ENCODE results near the gene OR10R2.
"Not testable (repeated sequence)": the region's sequence is repeated elsewhere in the genome, so short reads cannot be mapped to it uniquely, and the experiment has no call there.

The OR10R2 gene

GRCh38 chr1:158471920-158472319 is at the start of gene OR10R2:
OR10R2 (plus strand) TSS chr1:158472220; CDS start chr1:158472326, 106 bp downstream.
- no peak for DNase-seq (ENCODE audit: low read depth)

GRCh38 chr1:158425027-158425426 is 47.0 kb upstream of the OR10R2 start:
- no peak for DNase-seq (ENCODE audit: low read depth)

GRCh38 chr1:158426137-158426536 is 45.9 kb upstream of the OR10R2 start, which contains the start of gene OR10K2:
OR10K2 (minus strand) TSS chr1:158426237; CDS start chr1:158420866, 5,371 bp downstream.
- DNase-seq (ENCODE audit: low read depth), result no peak

GRCh38 chr1:158430163-158430562 is 41.9 kb upstream of the OR10R2 start:
- DNase-seq (ENCODE audit: low read depth), result not testable (repeated sequence)

GRCh38 chr1:158434741-158435140 is 37.3 kb upstream of the OR10R2 start:
- DNase-seq (ENCODE audit: low read depth), result no peak

- DNase-seq (ENCODE audit: low read depth), result no peak
Observed at GRCh38 chr1:158445376-158445775, 26.6 kb upstream of the OR10R2 start.

- DNase-seq (ENCODE audit: low read depth), result no peak
Observed at GRCh38 chr1:158454537-158454936, 17.5 kb upstream of the OR10R2 start.

- DNase-seq (ENCODE audit: low read depth), result no peak
Observed at GRCh38 chr1:158457246-158457645, 14.8 kb upstream of the OR10R2 start.

GRCh38 chr1:158458263-158458662 is 13.8 kb upstream of the OR10R2 start:
- no peak for DNase-seq (ENCODE audit: low read depth)

GRCh38 chr1:158461534-158461933 is 10.5 kb upstream of the OR10R2 start, which contains the start of gene OR10K1:
OR10K1 (plus strand) TSS chr1:158461834; CDS start chr1:158465562, 3,728 bp downstream.
- DNase-seq (ENCODE audit: low read depth), result no peak

GRCh38 chr1:158485455-158485854 is 13.4 kb downstream of the OR10R2 start:
- no peak for DNase-seq (ENCODE audit: low read depth)

GRCh38 chr1:158491316-158491715 is 19.3 kb downstream of the OR10R2 start:
- no peak for DNase-seq (ENCODE audit: low read depth)

- no peak for DNase-seq (ENCODE audit: low read depth)
Observed at GRCh38 chr1:158493054-158493453, 21.0 kb downstream of the OR10R2 start.

GRCh38 chr1:158494796-158495195 is 22.8 kb downstream of the OR10R2 start:
- no peak for DNase-seq (ENCODE audit: low read depth)

GRCh38 chr1:158496374-158496773 is 24.4 kb downstream of the OR10R2 start:
- DNase-seq (ENCODE audit: low read depth), result no peak

- DNase-seq (ENCODE audit: low read depth), result no peak
Observed at GRCh38 chr1:158506369-158506987, 34.5 kb downstream of the OR10R2 start.

GRCh38 chr1:158507511-158507910 is 35.5 kb downstream of the OR10R2 start:
- DNase-seq (ENCODE audit: low read depth), result no peak

- no peak for DNase-seq (ENCODE audit: low read depth)
Observed at GRCh38 chr1:158509471-158510156, 37.6 kb downstream of the OR10R2 start.

GRCh38 chr1:158516966-158517365 is 44.9 kb downstream of the OR10R2 start:
- no peak for DNase-seq (ENCODE audit: low read depth)

- no peak for DNase-seq (ENCODE audit: low read depth)
Observed at GRCh38 chr1:158520021-158520420, 48.0 kb downstream of the OR10R2 start.

- no peak for DNase-seq (ENCODE audit: low read depth)
Observed at GRCh38 chr1:158520955-158521665, 49.1 kb downstream of the OR10R2 start.

GRCh38 chr1:158521666-158522058 is 49.6 kb downstream of the OR10R2 start:
- no peak for DNase-seq (ENCODE audit: low read depth)

All from HS-5 (cell line).